Measurements from ENCODE around the gene SDHB.
A peak's percentile ranks its signal among the peaks of the same experiment; 100 is the strongest.

The SDHB gene

GRCh38 chr1:17053685-17054410 lies at the start of gene SDHB:
Gene SDHB, minus strand, starts transcription at chr1:17054032. Its CDS starts 13 bp downstream, at chr1:17054019.
- peak; percentile 98 for DNase-seq (ENCODE audit: low spot score)

DNA sequence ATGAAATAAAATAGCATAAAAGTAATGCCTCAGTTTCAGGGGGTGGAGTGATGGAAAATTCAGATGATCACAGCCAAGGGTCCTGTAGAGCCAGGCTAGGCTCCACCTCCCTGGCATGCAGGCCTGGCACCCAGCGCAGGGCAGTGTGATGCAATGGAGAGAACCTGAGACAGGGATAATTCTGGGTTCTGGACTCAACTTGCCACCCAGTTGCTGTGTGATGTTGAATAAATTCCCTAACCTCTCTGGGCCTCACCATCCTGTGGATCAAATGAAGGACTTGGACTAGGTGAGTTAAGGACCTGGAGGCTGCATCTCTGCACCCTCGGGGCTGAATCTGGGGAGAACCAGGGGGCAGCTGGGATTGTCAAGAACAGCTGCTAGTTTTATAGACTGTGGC lies 48.4 kb upstream of the SDHB start:
- DNase-seq (ENCODE audit: low spot score) = no peak

- DNase-seq (ENCODE audit: low spot score) = no peak
These were observed 47.4 kb upstream of the SDHB start for GRCh38 chr1:17101261-17101660.

- no peak for DNase-seq (ENCODE audit: low spot score)
These were observed 45.9 kb upstream of the SDHB start for GRCh38 chr1:17099616-17100340.

- DNase-seq (ENCODE audit: low spot score) = no peak
These were observed 44.9 kb upstream of the SDHB start for GRCh38 chr1:17098446-17099317.

- DNase-seq (ENCODE audit: low spot score) = no peak
These were observed 44.0 kb upstream of the SDHB start for GRCh38 chr1:17097787-17098186.

GRCh38 chr1:17097147-17097546 lies 43.3 kb upstream of the SDHB start:
- DNase-seq (ENCODE audit: low spot score) = no peak

- DNase-seq (ENCODE audit: low spot score) = no peak
These were observed 42.8 kb upstream of the SDHB start for GRCh38 chr1:17096584-17096983.

GRCh38 chr1:17095141-17095540 lies 41.3 kb upstream of the SDHB start:
- no peak for DNase-seq (ENCODE audit: low spot score)

DNA sequence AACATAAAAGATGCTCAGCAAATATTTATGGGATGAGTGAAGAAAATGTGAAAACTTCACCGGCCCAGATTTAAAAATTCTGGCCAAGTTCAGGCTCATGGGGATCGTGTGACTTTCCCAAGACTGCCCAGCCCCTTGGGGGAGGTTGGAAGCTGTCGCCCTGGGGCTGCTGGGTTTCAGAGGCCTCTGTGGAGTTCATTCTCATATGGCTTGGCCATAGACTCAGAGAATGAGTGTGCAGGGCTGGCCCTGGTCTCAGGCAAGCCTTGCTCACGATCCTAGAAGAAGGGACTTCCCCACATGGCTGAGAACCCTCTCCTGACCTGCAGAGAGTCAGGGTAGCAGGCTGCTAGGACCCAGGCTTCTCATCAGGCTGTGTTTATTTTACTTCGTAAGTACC lies 40.8 kb upstream of the SDHB start:
- DNase-seq (ENCODE audit: low spot score) = no peak

- DNase-seq (ENCODE audit: low spot score) = no peak
These were observed 40.1 kb upstream of the SDHB start for GRCh38 chr1:17093822-17094393.

- no peak for DNase-seq (ENCODE audit: low spot score)
These were observed 37.4 kb upstream of the SDHB start for GRCh38 chr1:17091252-17091651.

DNA sequence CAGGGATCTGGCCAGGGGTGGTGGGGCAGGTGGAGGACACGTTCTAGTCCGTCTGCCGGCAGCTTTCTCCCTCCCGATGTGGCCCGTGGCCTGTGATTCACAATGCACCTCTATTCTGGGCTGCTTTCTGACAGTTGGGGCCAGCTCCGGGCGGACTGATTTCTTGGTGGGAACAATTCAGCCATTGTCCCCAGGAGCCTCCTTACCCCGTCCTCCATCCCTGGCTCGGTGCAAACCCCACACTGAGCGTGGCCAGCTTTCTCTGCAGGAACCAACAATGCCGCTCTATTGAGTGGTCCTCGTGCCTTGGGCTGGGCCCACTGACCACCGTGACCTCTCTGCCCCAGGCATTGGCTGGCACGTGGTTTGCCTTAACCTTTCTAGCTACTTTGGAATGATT lies 35.7 kb upstream of the SDHB start:
- no peak for DNase-seq (ENCODE audit: low spot score)

DNA sequence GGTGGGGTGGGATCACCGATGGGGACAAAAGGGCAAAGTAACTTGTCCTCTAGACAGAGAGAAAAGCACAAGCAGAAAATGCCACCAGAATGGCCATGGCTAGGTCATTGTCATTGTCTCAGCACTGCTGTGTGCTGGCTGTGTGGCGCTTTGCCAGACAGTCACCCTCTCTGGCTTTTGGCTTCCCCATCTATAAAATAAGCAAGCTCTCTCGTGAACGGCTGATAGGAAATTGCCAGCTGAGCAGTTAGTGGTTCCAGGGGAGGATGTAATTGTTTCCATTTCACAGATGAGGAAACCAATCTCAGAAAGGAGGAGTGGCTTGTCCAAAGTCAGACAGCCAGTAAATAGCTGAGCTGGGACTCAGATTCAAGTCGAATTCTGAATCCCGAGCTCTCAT lies 32.9 kb upstream of the SDHB start:
- no peak for DNase-seq (ENCODE audit: low spot score)

GRCh38 chr1:17084787-17085186 lies 31.0 kb upstream of the SDHB start:
- no peak for DNase-seq (ENCODE audit: low spot score)

DNA sequence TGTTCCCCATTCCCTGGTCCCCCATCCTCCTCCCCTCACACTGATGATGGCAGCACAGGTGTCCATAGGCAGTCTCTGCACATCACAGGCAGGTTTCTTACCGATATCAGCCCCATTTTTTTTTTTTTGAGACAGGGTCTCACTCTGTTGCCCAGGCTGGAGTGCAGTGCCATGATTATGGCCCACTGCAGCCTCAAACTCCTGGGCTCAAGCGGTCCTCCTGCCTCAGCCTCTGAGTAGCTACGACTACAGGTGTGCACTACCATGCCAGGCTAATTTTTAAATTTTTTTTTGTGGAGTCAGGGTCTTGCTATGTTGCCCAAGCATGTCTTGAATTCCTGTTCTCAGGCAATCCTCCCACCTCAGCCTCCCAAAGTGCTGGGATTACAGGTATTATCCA lies 28.9 kb upstream of the SDHB start:
- no peak for DNase-seq (ENCODE audit: low spot score)

- DNase-seq (ENCODE audit: low spot score) = no peak
These were observed 27.6 kb upstream of the SDHB start for GRCh38 chr1:17081439-17081838.

DNA sequence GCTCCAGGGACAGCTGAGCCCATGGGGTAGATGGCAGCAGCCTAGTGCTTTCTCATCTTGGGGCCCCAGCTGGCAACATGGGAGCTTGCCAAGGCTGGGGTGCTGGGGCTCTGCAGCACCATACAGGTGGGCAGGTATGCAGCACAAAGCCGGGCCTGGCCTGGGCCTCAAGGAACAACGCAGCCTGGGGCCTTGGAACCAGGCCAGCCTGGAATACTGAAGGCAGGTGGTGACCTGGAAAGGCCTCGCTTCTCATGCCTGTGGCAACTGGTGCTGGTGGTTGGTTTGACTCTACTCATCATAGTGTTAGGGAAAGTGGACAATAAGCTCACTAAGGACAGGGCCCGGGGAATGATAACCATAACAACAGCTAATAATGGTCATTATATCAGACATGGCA lies 27.0 kb upstream of the SDHB start:
- no peak for DNase-seq (ENCODE audit: low spot score)

GRCh38 chr1:17080085-17080759 lies 26.4 kb upstream of the SDHB start:
- no peak for DNase-seq (ENCODE audit: low spot score)

DNA sequence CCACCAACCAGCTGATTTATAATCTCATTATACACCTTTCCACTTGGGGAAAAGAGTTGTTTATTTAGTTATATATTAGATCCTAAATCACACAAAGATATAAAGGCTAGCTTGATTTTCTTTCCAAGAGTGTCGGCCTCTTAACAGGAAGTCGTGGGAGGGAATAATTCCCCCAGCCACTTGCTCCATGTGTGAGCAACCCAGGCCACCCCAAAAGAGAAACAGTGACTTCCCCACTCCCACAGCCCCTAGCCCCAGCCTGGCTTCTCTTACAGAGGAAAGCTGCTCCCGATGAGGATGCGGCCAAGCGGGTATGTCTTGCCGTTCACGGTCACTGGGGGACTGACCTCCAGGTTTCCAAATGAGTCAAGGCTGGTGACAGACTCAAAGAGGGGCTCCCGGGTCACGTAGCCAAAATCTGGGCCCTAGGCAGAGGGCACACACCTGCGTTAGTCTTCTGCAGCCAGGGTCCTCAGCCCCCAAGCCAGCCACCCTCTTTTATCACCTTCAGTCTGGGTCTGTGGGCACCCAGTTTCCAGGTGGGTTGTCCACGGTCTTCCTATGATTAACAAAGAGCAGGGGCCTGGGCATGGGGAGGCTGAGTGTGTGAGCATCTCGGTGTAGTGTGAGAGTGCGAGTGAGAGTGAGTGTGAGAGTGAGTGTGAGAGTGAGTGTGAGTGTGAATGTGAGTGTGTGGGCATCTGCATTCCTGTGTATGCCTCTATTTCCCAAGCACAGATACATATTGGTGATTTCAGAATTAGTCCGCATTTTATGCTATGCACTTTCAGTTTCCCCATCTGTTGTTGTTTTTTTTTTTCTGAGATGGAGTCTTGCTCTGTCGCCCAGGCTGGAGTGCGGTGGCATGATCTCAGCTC lies 25.4 kb upstream of the SDHB start:
- DNase-seq (ENCODE audit: low spot score) = no peak
